ENCODE data around the gene NR2E1. TPM values are rescaled to one million over a fixed set of nuclear protein-coding genes. Genes with fewer than 3 reads are reported as not detected.

The NR2E1 gene
- total RNA-seq, 1 donor from 2014 or later: not detected

GRCh38 chr6:108166664-108167448 is 1.0 kb downstream of the NR2E1 start:
- Mint-ChIP-seq H3K36me3 (ENCODE audit: insufficient read depth) (no peaks in the 10 kb centered on the region), H3K9me3 (ENCODE audit: low read depth) (no peaks in the 10 kb centered on the region), H3K27ac (no peak overlapping the region), H3K4me1 (ENCODE audit: low read depth) (peaks cover 11% of the 10 kb centered on the region), H3K4me3 (ENCODE audit: low read depth) (no peak overlapping the region), H3K27me3 (peaks cover 92% of the 10 kb centered on the region)
- no peak for DNase-seq (ENCODE audit: low spot score, unreplicated experiment)
- TF ChIP-seq CTCF (IDR thresholded peaks at IDR 0.05; ENCODE audit: unreplicated experiment): no peak

- peaks cover 11% of the 10 kb centered on the region for H3K4me1 Mint-ChIP-seq (ENCODE audit: low read depth)
- H3K27ac Mint-ChIP-seq: no peak overlapping the region
- no peak for DNase-seq (ENCODE audit: low spot score, unreplicated experiment)
- no peaks in the 10 kb centered on the region for H3K9me3 Mint-ChIP-seq (ENCODE audit: low read depth)
- no peak for TF ChIP-seq CTCF (IDR thresholded peaks at IDR 0.05; ENCODE audit: unreplicated experiment)
- no peaks in the 10 kb centered on the region for H3K36me3 Mint-ChIP-seq (ENCODE audit: insufficient read depth)
- peaks cover 92% of the 10 kb centered on the region for H3K27me3 Mint-ChIP-seq
- H3K4me3 Mint-ChIP-seq (ENCODE audit: low read depth): no peak overlapping the region
Measured at GRCh38 chr6:108167449-108168089, 1.7 kb downstream of the NR2E1 start.

- H3K27me3 Mint-ChIP-seq: peaks cover 92% of the 10 kb centered on the region
- H3K4me3 Mint-ChIP-seq (ENCODE audit: low read depth): no peak overlapping the region
Measured at GRCh38 chr6:108168090-108168463, 2.3 kb downstream of the NR2E1 start.

GRCh38 chr6:108168501-108169463 is 3.0 kb downstream of the NR2E1 start:
- Mint-ChIP-seq H3K4me1 (ENCODE audit: low read depth) (peaks cover 11% of the 10 kb centered on the region), H3K9me3 (ENCODE audit: low read depth) (no peaks in the 10 kb centered on the region), H3K27me3 (peaks cover 90% of the 10 kb centered on the region), H3K36me3 (ENCODE audit: insufficient read depth) (no peaks in the 10 kb centered on the region), H3K27ac (no peak overlapping the region), H3K4me3 (ENCODE audit: low read depth) (no peak overlapping the region)
- DNase-seq (ENCODE audit: low spot score, unreplicated experiment): no peak
- TF ChIP-seq CTCF (IDR thresholded peaks at IDR 0.05; ENCODE audit: unreplicated experiment): peak; percentile 48

More at GRCh38 chr6:108168090-108168463, 2.3 kb downstream of the NR2E1 start:
- Mint-ChIP-seq H3K4me1 (ENCODE audit: low read depth) (peaks cover 11% of the 10 kb centered on the region), H3K36me3 (ENCODE audit: insufficient read depth) (no peaks in the 10 kb centered on the region), H3K9me3 (ENCODE audit: low read depth) (no peaks in the 10 kb centered on the region), H3K27ac (no peak overlapping the region)
- no peak for TF ChIP-seq CTCF (IDR thresholded peaks at IDR 0.05; ENCODE audit: unreplicated experiment)
- no peak for DNase-seq (ENCODE audit: low spot score, unreplicated experiment)
